Left ventricle myocardium inferior (tissue), 1 donor: ENCODE data around the gene CELSR2. TPM values are rescaled to one million over a fixed set of nuclear protein-coding genes. Genes with fewer than 3 reads are reported as not detected.

Source experiments
- DNase-seq: peaks from one replicate; pipeline ENCODE4 v3.0.0-alpha.2; 2020
- H3K27ac ChIP-seq: fragments of 200-600 bp; replicated peaks from 2 replicates; pipeline ENCODE4 v1.8.0; 2021
- H3K27me3 ChIP-seq: fragments of 200-600 bp; 2 replicates; pipeline ENCODE4 v1.8.0; 2021; ENCODE audit warnings: low read depth
- H3K36me3 ChIP-seq: fragments of 200-600 bp; 2 replicates; pipeline ENCODE4 v1.8.0; 2021
- H3K4me1 ChIP-seq: fragments of 200-600 bp; 2 replicates; pipeline ENCODE4 v1.8.0; 2021
- H3K4me3 ChIP-seq: fragments of 200-600 bp; 2 replicates; pipeline ENCODE4 v1.8.0; 2021; ENCODE audit warnings: mild to moderate bottlenecking, moderate library complexity
- H3K9me3 ChIP-seq: fragments of 200-600 bp; replicated peaks from 2 replicates; pipeline ENCODE4 v1.8.0; 2021
- intact Hi-C: fragments of 100-400 bp; cut with micrococcal nuclease; formaldehyde crosslinking; loops from one replicate; pipeline ENCODE4 v1.11.0; 2022
- total RNA-seq: library from RNA; stranded (reverse); fragmentation: NEBNext Ultra II Directional; extraction: Animal tissue kit (Norgen Biotek cat#: 25700); gene quantifications from one replicate; pipeline ENCODE4 v1.2.1, GENCODE V29; 2021
- TF ChIP-seq, protein P1 (sequence below): fragments of 200-600 bp; IDR thresholded peaks from 2 replicates; pipeline ENCODE4 v1.8.0; 2021; ENCODE audit warnings: antibody characterized with exemption, mild to moderate bottlenecking, borderline replicate concordance
- donor health status: DM: no; HTN: yes; CAD: no; lungs with severe emphysema.

Gene CELSR2
- total RNA-seq, 1 donor from 2014 or later, result 4.2 TPM

- intact Hi-C loops, result no loop called here
- H3K9me3 ChIP-seq, result no peaks in the 10 kb centered on the region
- TF ChIP-seq, protein P1, sequence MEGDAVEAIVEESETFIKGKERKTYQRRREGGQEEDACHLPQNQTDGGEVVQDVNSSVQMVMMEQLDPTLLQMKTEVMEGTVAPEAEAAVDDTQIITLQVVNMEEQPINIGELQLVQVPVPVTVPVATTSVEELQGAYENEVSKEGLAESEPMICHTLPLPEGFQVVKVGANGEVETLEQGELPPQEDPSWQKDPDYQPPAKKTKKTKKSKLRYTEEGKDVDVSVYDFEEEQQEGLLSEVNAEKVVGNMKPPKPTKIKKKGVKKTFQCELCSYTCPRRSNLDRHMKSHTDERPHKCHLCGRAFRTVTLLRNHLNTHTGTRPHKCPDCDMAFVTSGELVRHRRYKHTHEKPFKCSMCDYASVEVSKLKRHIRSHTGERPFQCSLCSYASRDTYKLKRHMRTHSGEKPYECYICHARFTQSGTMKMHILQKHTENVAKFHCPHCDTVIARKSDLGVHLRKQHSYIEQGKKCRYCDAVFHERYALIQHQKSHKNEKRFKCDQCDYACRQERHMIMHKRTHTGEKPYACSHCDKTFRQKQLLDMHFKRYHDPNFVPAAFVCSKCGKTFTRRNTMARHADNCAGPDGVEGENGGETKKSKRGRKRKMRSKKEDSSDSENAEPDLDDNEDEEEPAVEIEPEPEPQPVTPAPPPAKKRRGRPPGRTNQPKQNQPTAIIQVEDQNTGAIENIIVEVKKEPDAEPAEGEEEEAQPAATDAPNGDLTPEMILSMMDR, result no peak
- no peak overlapping the region for H3K4me3 ChIP-seq
- DNase-seq, result no peak
- H3K36me3 ChIP-seq, result no peaks in the 10 kb centered on the region
- no peaks in the 10 kb centered on the region for H3K27me3 ChIP-seq
- H3K4me1 ChIP-seq, result peaks cover 7% of the 10 kb centered on the region
- H3K27ac ChIP-seq, result no peak overlapping the region
These were observed 11.7 kb downstream of the CELSR2 start for GRCh38 chr1:109261006-109261405.

GRCh38 chr1:109261578-109261977, 12.2 kb downstream of the CELSR2 start:
- DNase-seq, result no peak
- Histone ChIP-seq H3K4me3 (no peak overlapping the region), H3K4me1 (peaks cover 7% of the 10 kb centered on the region), H3K27me3 (no peaks in the 10 kb centered on the region), H3K27ac (no peak overlapping the region), H3K9me3 (no peaks in the 10 kb centered on the region), H3K36me3 (no peaks in the 10 kb centered on the region)
- intact Hi-C loops, result no loop called here
- TF ChIP-seq, protein P1, result no peak

DNA sequence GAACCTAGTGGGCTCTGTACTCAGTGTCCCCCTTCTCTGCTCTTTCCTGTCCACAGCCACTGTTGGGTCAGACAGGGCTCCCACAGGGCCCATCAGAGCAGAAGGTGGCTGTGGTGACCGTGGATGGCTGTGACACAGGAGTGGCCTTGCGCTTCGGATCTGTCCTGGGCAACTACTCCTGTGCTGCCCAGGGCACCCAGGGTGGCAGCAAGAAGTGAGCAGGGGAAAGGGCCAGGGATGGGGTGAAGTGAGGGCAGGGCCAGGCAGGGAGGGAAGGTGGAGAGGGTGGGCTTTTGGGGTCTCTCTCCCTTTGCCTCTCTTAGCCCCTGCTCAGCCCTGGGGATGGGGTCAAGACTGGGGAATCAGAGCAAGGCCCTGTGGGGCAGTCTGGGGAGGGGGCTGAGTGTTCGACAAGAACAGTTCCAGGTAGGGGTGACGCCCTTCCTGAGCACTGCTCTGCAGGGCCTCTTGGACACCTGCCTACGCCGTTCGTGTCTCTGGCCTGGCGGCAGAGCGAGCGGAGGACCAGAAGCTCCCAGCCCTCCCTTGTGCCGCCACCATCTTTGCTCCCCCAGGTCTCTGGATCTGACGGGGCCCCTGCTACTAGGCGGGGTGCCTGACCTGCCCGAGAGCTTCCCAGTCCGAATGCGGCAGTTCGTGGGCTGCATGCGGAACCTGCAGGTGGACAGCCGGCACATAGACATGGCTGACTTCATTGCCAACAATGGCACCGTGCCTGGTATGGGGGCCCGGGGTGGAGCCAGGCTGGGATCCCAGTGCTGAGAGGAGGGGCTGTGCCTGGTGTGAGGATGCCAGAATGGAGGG, 13.1 kb downstream of the CELSR2 start:
- Histone ChIP-seq H3K27ac (no peak overlapping the region), H3K27me3 (no peaks in the 10 kb centered on the region), H3K36me3 (no peaks in the 10 kb centered on the region), H3K4me1 (peaks cover 7% of the 10 kb centered on the region), H3K4me3 (no peak overlapping the region), H3K9me3 (no peaks in the 10 kb centered on the region)
- TF ChIP-seq, protein P1, result no peak
- DNase-seq, result no peak
- intact Hi-C loops, result no loop called here

GRCh38 chr1:109263234-109263596, 13.9 kb downstream of the CELSR2 start:
- Histone ChIP-seq H3K4me1 (peaks cover 7% of the 10 kb centered on the region), H3K27ac (no peak overlapping the region), H3K9me3 (no peaks in the 10 kb centered on the region), H3K36me3 (no peaks in the 10 kb centered on the region), H3K27me3 (no peaks in the 10 kb centered on the region), H3K4me3 (no peak overlapping the region)
- no peak for DNase-seq
- TF ChIP-seq, protein P1, result no peak
- intact Hi-C loops, result no loop called here

- peaks cover 7% of the 10 kb centered on the region for H3K4me1 ChIP-seq
- intact Hi-C loops, result no loop called here
- no peaks in the 10 kb centered on the region for H3K9me3 ChIP-seq
- no peaks in the 10 kb centered on the region for H3K27me3 ChIP-seq
- TF ChIP-seq, protein P1, result peak; percentile 97
- no peak overlapping the region for H3K4me3 ChIP-seq
- peak; percentile 75 for DNase-seq
- H3K36me3 ChIP-seq, result no peaks in the 10 kb centered on the region
- no peak overlapping the region for H3K27ac ChIP-seq
These were observed 14.4 kb downstream of the CELSR2 start for GRCh38 chr1:109263597-109264378.
